Loucy (cell line): ENCODE data around the gene ATXN2.

Experiments used
- H2AFZ ChIP-seq: fragments of 200-600 bp; sonication (generic); 2 replicates; pipeline ENCODE4 v1.6.0; 2016; ENCODE audit warnings: antibody characterized with exemption, mild to moderate bottlenecking, low read length, moderate library complexity
- H3F3A ChIP-seq: fragments of 200-600 bp; 2 replicates; pipeline ENCODE4 v1.6.0; 2016; ENCODE audit warnings: antibody characterized with exemption, low read depth, mild to moderate bottlenecking
- H3K27me3 ChIP-seq: fragments of 200-600 bp; sonication (generic); 2 replicates; pipeline ENCODE4 v1.6.1; 2014; ENCODE audit warnings: low read length, mild to moderate bottlenecking; ENCODE audit not compliant: insufficient read depth, poor library complexity, severe bottlenecking
- H3K36me3 ChIP-seq: fragments of 200-600 bp; sonication (generic); 2 replicates; pipeline ENCODE4 v1.6.1; 2016; ENCODE audit warnings: low read length; ENCODE audit not compliant: insufficient read depth
- H3K4me1 ChIP-seq: fragments of 200-600 bp; sonication (generic); 2 replicates; pipeline ENCODE4 v1.5.1; 2014; ENCODE audit warnings: low read length, mild to moderate bottlenecking; ENCODE audit not compliant: insufficient read depth, poor library complexity, severe bottlenecking
- H3K4me2 ChIP-seq: fragments of 200-600 bp; sonication (generic); 2 replicates; pipeline ENCODE4 v1.6.0; 2014; ENCODE audit warnings: antibody characterized with exemption, low read length, low read depth, mild to moderate bottlenecking; ENCODE audit not compliant: poor library complexity, severe bottlenecking
- H3K4me3 ChIP-seq: fragments of 200-600 bp; sonication (generic); 2 replicates; pipeline ENCODE4 v1.5.1; 2014; ENCODE audit warnings: low read length, mild to moderate bottlenecking, mixed read lengths; ENCODE audit not compliant: poor library complexity, severe bottlenecking
- H3K79me2 ChIP-seq: fragments of 200-600 bp; sonication (generic); 2 replicates; pipeline ENCODE4 v1.6.1; 2014; ENCODE audit warnings: low read length; ENCODE audit not compliant: insufficient read depth
- H3K9ac ChIP-seq: fragments of 200-600 bp; sonication (generic); 2 replicates; pipeline ENCODE4 v1.6.0; 2014; ENCODE audit warnings: mild to moderate bottlenecking, low read depth, low read length, moderate library complexity; ENCODE audit not compliant: poor library complexity, severe bottlenecking
- H3K9me2 ChIP-seq: fragments of 200-600 bp; sonication (generic); replicated peaks from 2 replicates; pipeline ENCODE4 v1.6.1; 2016; ENCODE audit warnings: low read depth, low read length, mixed read lengths
- H3K9me3 ChIP-seq: fragments of 200-600 bp; sonication (generic); 2 replicates; pipeline ENCODE4 v1.6.1; 2014; ENCODE audit warnings: mild to moderate bottlenecking, antibody characterized with exemption, low read length, low read depth; ENCODE audit not compliant: insufficient read depth
- H4K20me1 ChIP-seq: fragments of 200-600 bp; sonication (generic); 2 replicates; pipeline ENCODE4 v1.6.0; 2014; ENCODE audit warnings: antibody characterized with exemption, low read length, mild to moderate bottlenecking; ENCODE audit not compliant: insufficient read depth, poor library complexity, severe bottlenecking
- EZH2phosphoT487 ChIP-seq: fragments of 200-600 bp; IDR thresholded peaks from 2 replicates; pipeline ENCODE4 v1.6.1; 2018; ENCODE audit warnings: antibody characterized with exemption, mild to moderate bottlenecking, moderate library complexity, borderline replicate concordance
- TF ChIP-seq, protein P1 (sequence below): fragments of 200-600 bp; sonication (generic); conservative IDR thresholded peaks from 2 replicates; pipeline ENCODE4 v1.5.1; 2014; ENCODE audit warnings: mild to moderate bottlenecking, antibody characterized with exemption, low read length

ATXN2 gene

GRCh38 chr12:111642681-111643426 is 43.7 kb upstream of the ATXN2 start:
- Histone ChIP-seq H3K4me2 (no peak overlapping the region), H3F3A (no peaks in the 10 kb centered on the region), H2AFZ (no peak overlapping the region), H3K79me2 (no peaks in the 10 kb centered on the region), H3K27me3 (no peaks in the 10 kb centered on the region), H3K9me2 (no peaks in the 10 kb centered on the region), H3K9me3 (no peaks in the 10 kb centered on the region), H4K20me1 (no peaks in the 10 kb centered on the region), H3K36me3 (peaks cover 52% of the 10 kb centered on the region), H3K4me1 (no peaks in the 10 kb centered on the region), H3K9ac (no peak overlapping the region), H3K4me3 (no peak overlapping the region)
- no peak for TF ChIP-seq EZH2phosphoT487
- TF ChIP-seq, protein P1, sequence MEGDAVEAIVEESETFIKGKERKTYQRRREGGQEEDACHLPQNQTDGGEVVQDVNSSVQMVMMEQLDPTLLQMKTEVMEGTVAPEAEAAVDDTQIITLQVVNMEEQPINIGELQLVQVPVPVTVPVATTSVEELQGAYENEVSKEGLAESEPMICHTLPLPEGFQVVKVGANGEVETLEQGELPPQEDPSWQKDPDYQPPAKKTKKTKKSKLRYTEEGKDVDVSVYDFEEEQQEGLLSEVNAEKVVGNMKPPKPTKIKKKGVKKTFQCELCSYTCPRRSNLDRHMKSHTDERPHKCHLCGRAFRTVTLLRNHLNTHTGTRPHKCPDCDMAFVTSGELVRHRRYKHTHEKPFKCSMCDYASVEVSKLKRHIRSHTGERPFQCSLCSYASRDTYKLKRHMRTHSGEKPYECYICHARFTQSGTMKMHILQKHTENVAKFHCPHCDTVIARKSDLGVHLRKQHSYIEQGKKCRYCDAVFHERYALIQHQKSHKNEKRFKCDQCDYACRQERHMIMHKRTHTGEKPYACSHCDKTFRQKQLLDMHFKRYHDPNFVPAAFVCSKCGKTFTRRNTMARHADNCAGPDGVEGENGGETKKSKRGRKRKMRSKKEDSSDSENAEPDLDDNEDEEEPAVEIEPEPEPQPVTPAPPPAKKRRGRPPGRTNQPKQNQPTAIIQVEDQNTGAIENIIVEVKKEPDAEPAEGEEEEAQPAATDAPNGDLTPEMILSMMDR, result no peak

- no peak overlapping the region for H3K9ac ChIP-seq
- H3K79me2 ChIP-seq, result no peaks in the 10 kb centered on the region
- no peak overlapping the region for H3K4me3 ChIP-seq
- no peaks in the 10 kb centered on the region for H3K9me3 ChIP-seq
- TF ChIP-seq, protein P1, result no peak
- TF ChIP-seq EZH2phosphoT487, result no peak
- H3K36me3 ChIP-seq, result peaks cover 33% of the 10 kb centered on the region
- no peaks in the 10 kb centered on the region for H3F3A ChIP-seq
- H3K9me2 ChIP-seq, result no peaks in the 10 kb centered on the region
- no peak overlapping the region for H2AFZ ChIP-seq
- no peaks in the 10 kb centered on the region for H4K20me1 ChIP-seq
- no peaks in the 10 kb centered on the region for H3K4me1 ChIP-seq
- H3K27me3 ChIP-seq, result no peaks in the 10 kb centered on the region
- no peak overlapping the region for H3K4me2 ChIP-seq
These were observed 41.4 kb upstream of the ATXN2 start for GRCh38 chr12:111640506-111640905.

- Histone ChIP-seq H2AFZ (no peak overlapping the region), H3K4me3 (no peak overlapping the region), H3F3A (no peaks in the 10 kb centered on the region), H3K36me3 (peaks cover 17% of the 10 kb centered on the region), H3K4me1 (no peaks in the 10 kb centered on the region), H3K9me3 (no peaks in the 10 kb centered on the region), H3K79me2 (no peaks in the 10 kb centered on the region), H3K4me2 (no peak overlapping the region), H3K27me3 (no peaks in the 10 kb centered on the region), H3K9ac (no peak overlapping the region), H4K20me1 (no peaks in the 10 kb centered on the region), H3K9me2 (no peaks in the 10 kb centered on the region)
- TF ChIP-seq, protein P1, result no peak
- no peak for TF ChIP-seq EZH2phosphoT487
These were observed 39.4 kb upstream of the ATXN2 start for GRCh38 chr12:111638556-111638955.
